Esophagus squamous epithelium (tissue), 5 donors: Measurements from ENCODE around the gene MCFD2. TPM values are rescaled to one million over a fixed set of nuclear protein-coding genes. Genes with fewer than 3 reads are reported as not detected.
A peak's percentile ranks its signal among the peaks of the same experiment; 100 is the strongest.

ENCODE experiments used
- DNase-seq: peaks from one replicate; lab custom pipeline; 2025; lab: John Stamatoyannopoulos, UW
- H3K27ac ChIP-seq, 4 donors: fragments of 200-600 bp; sonication (generic); one replicate each; pipeline ENCODE4 v1.5.1; 2016 to 2019; ENCODE audit warnings: mild to moderate bottlenecking in 1 of 4
- H3K27me3 ChIP-seq, 4 donors: fragments of 200-600 bp; sonication (generic); 1 replicate in 3 of 4; 2 replicates in 1 of 4; pipeline versions ENCODE4 v1.5.1 to v1.6.0; 2017 to 2021; ENCODE audit warnings: antibody characterized with exemption in 1 of 4
- H3K36me3 ChIP-seq, 3 donors: fragments of 200-600 bp; sonication (generic); one replicate each; pipeline ENCODE4 v1.5.1; 2016 to 2019
- H3K4me1 ChIP-seq, 3 donors: fragments of 200-600 bp; sonication (generic); one replicate each; pipeline ENCODE4 v1.5.1; 2017 to 2019
- H3K4me3 ChIP-seq, 4 donors: fragments of 200-600 bp; sonication (generic); 1 replicate in 3 of 4; 2 replicates in 1 of 4; pipeline ENCODE4 v1.5.1; 2016 to 2019; ENCODE audit warnings: mild to moderate bottlenecking in 2 of 4, moderate library complexity in 1 of 4
- H3K9me3 ChIP-seq, 3 donors: fragments of 200-600 bp; sonication (generic); one replicate each; pipeline ENCODE4 v1.5.1; 2016 to 2019
- POLR2A ChIP-seq, 4 donors: fragments of 450-650 bp; IDR thresholded peaks; one replicate each; pipeline ENCODE4 v1.6.1; 2017; ENCODE audit warnings: antibody characterized with exemption in 4 of 4, mild to moderate bottlenecking in 4 of 4, moderate library complexity in 3 of 4
- WGBS, 2 donors: methylation state at CpG; one replicate each; pipeline ENCODE4 v1.1.5; 2018; 5-methylcytosine and 5-hydroxymethylcytosine counted together
- intact Hi-C: fragments of 100-400 bp; cut with DNase I; formaldehyde crosslinking; loops from one replicate; pipeline ENCODE4 v1.15.0; 2022
- total RNA-seq, 4 donors: library from RNA; depleted of rRNA; stranded (reverse); fragments of >200 nt; gene quantifications; one replicate each; pipeline ENCODE4 v1.1.0, GENCODE V29; 2016
- TF ChIP-seq, protein P1 (sequence below), 6 experiments: fragments of 450-650 bp in 4 of 6; fragments of 200-600 bp in 2 of 6; sonication (generic) in 2 of 6; IDR thresholded peaks; one replicate each; pipeline ENCODE4 v1.5.1; 2016 to 2019; ENCODE audit warnings: antibody characterized with exemption in 6 of 6, mild to moderate bottlenecking in 4 of 6, moderate library complexity in 4 of 6
- donor health status: DM: yes; HTN: yes; CAD: no.

MCFD2 gene
- total RNA-seq, 4 donors from 2014 or later = 49.7 to 62.8 (median 56.7) TPM

- Histone ChIP-seq H3K9me3 (no peaks in the 10 kb centered on the region), H3K36me3 (peaks cover 14 to 100% (median 35%) of the 10 kb centered on the region in 3 donors), H3K27ac (peak overlapping the region; percentile 27 to 74 (median 70)), H3K4me3 (no peak overlapping the region), H3K4me1 (peaks cover 9 to 17% (median 17%) of the 10 kb centered on the region in 3 donors), H3K27me3 (no peaks in the 10 kb centered on the region)
- TF ChIP-seq, protein P1, sequence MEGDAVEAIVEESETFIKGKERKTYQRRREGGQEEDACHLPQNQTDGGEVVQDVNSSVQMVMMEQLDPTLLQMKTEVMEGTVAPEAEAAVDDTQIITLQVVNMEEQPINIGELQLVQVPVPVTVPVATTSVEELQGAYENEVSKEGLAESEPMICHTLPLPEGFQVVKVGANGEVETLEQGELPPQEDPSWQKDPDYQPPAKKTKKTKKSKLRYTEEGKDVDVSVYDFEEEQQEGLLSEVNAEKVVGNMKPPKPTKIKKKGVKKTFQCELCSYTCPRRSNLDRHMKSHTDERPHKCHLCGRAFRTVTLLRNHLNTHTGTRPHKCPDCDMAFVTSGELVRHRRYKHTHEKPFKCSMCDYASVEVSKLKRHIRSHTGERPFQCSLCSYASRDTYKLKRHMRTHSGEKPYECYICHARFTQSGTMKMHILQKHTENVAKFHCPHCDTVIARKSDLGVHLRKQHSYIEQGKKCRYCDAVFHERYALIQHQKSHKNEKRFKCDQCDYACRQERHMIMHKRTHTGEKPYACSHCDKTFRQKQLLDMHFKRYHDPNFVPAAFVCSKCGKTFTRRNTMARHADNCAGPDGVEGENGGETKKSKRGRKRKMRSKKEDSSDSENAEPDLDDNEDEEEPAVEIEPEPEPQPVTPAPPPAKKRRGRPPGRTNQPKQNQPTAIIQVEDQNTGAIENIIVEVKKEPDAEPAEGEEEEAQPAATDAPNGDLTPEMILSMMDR (IDR thresholded peaks at IDR 0.05) = no peak
- no peak for TF ChIP-seq POLR2A (IDR thresholded peaks at IDR 0.05)
- DNase-seq = no peak
- 46 to 63% methylated on average over 9 of the region's 9 CpGs for WGBS, 2 donors
- intact Hi-C loops = no loop called here
Observed at GRCh38 chr2:46954951-46955571, 39.5 kb upstream of the MCFD2 start.

DNA sequence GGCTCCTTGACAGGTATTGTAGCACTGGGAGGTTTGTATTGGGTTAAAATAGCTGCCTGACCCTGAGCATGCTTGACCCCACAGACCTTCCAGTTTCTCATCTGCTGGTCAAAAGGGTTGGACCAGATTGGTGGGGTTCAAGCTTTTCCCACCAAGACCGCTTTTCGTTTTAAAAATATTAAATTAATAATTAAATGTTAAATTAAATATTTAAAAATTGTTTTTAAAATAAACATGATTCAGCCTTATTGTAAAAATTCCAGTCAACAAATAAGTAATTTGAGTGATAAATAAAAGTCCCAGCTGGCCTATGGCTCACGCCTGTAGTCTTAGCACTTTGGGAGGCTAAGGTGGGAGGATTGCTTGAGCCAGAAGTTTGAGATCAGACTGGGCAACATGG, 36.6 kb upstream of the MCFD2 start:
- H3K4me3 ChIP-seq = no peak overlapping the region
- no peak for TF ChIP-seq POLR2A (IDR thresholded peaks at IDR 0.05)
- TF ChIP-seq, protein P1 (IDR thresholded peaks at IDR 0.05) = no peak
- intact Hi-C loops = no loop called here
- no peak for DNase-seq
- no peaks in the 10 kb centered on the region for H3K9me3 ChIP-seq
- peaks cover 12 to 79% (median 14%) of the 10 kb centered on the region in 3 donors for H3K36me3 ChIP-seq
- WGBS, 2 donors = 86 to 95% methylated on average over 3 of the region's 3 CpGs
- peaks cover 9 to 35% (median 22%) of the 10 kb centered on the region in 3 donors for H3K4me1 ChIP-seq
- H3K27ac ChIP-seq = no peak overlapping the region
- no peaks in the 10 kb centered on the region for H3K27me3 ChIP-seq

DNA sequence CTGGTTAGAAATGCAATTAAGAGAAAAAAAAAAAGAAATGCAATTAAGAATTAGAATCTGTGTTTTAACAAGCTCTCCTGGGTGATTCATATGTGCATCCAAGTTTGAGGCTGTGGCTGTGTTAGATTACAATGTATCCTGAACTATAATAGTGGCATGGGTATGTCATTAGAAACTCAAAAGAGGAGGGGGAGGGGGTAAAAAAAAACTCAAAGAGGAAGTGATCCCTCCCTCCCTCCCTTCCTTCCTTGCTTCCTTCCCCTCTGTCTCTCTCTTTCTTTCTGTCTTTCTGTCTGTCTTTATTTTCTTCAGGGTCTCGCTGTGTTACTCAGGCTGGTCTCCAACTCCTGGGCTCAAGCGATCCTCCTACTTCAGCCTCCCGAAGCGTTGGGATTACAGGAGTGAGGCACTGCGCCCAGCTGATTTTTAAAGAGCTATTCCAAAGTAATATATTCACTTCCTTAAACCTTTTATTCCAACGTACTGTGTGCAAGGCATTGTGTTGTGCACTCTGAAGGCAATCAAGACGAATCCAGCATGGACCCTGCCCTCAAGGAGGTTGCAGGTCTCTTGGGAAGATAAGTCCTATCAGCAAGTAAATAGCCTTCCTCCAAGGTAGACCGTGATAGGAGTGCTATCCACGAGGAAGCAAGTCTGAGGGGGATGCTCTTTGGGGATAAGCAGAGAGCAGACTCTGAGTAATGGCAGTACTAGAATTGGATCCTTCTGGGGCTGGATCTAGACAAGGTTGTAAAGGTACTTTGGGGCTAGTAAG, 35.9 kb upstream of the MCFD2 start:
- no peak for DNase-seq
- TF ChIP-seq, protein P1 (IDR thresholded peaks at IDR 0.05) = no peak
- TF ChIP-seq POLR2A (IDR thresholded peaks at IDR 0.05) = no peak

GRCh38 chr2:46950314-46950713, 34.7 kb upstream of the MCFD2 start:
- intact Hi-C loops = no loop called here
- DNase-seq = no peak
- Histone ChIP-seq H3K9me3 (no peaks in the 10 kb centered on the region), H3K36me3 (peaks cover 4 to 77% (median 9%) of the 10 kb centered on the region in 3 donors), H3K27me3 (no peaks in the 10 kb centered on the region), H3K4me1 (peaks cover 8 to 35% (median 17%) of the 10 kb centered on the region in 3 donors), H3K4me3 (no peak overlapping the region), H3K27ac (no peak overlapping the region)
- TF ChIP-seq POLR2A (IDR thresholded peaks at IDR 0.05) = no peak
- TF ChIP-seq, protein P1 (IDR thresholded peaks at IDR 0.05) = no peak
- 72 to 86% methylated on average over 8 of the region's 8 CpGs for WGBS, 2 donors

More for the DNA sequence above, 35.9 kb upstream of the MCFD2 start:
- WGBS, 2 donors = 88 to 94% methylated on average over 8 to 9 of the region's 9 CpGs
- Histone ChIP-seq H3K27me3 (no peaks in the 10 kb centered on the region), H3K4me3 (no peak overlapping the region), H3K27ac (no peak overlapping the region), H3K9me3 (no peaks in the 10 kb centered on the region), H3K4me1 (peaks cover 9 to 39% (median 22%) of the 10 kb centered on the region in 3 donors), H3K36me3 (peaks cover 5 to 77% (median 10%) of the 10 kb centered on the region in 3 donors)
- intact Hi-C loops = no loop called here

DNA sequence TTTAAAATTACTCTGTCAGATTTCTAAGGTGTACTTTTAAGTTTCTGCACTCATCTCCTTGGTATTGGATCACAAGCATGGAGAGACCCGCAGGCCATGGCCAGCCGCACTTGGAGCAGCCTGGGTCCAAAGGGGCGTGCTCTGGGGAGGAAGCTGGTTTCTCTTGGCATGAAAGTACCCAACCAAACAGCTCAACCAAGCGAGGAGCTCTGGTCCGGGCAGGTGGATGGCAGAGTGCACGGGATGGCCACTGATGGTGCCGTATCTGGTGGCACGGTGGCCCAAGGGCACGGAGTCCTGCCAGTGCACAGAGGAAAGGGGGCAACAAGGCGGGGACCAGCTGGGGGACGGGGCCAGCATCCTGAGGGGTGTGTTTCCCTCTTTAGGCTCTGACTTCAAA, 32.2 kb upstream of the MCFD2 start:
- no peak overlapping the region for H3K27ac ChIP-seq
- 67 to 78% methylated on average over 3 of the region's 11 CpGs for WGBS, 2 donors
- peaks cover 0 to 39% (median 20%) of the 10 kb centered on the region in 3 donors for H3K4me1 ChIP-seq
- no peak for DNase-seq
- intact Hi-C loops = no loop called here
- H3K36me3 ChIP-seq = peaks cover 4 to 56% (median 9%) of the 10 kb centered on the region in 3 donors
- TF ChIP-seq POLR2A (IDR thresholded peaks at IDR 0.05) = no peak
- TF ChIP-seq, protein P1 (IDR thresholded peaks at IDR 0.05) = no peak
- no peaks in the 10 kb centered on the region for H3K27me3 ChIP-seq
- no peaks in the 10 kb centered on the region for H3K9me3 ChIP-seq
- no peak overlapping the region for H3K4me3 ChIP-seq
